Left ventricle myocardium superior (tissue), 1 donor: ENCODE data around the gene ZC2HC1C. TPM values are rescaled to one million over a fixed set of nuclear protein-coding genes. Genes with fewer than 3 reads are reported as not detected.
"Not testable (repeated sequence)": the region's sequence is repeated elsewhere in the genome, so short reads cannot be mapped to it uniquely, and the experiment has no call there.

Experiments used
- ATAC-seq: fragments of 200-7000 bp; cut with Tn5 transposase; one replicate; pipeline ENCODE4 v1.9.1; 2020; ENCODE audit warnings: mild to moderate bottlenecking, moderate library complexity
- DNase-seq: peaks from one replicate; pipeline ENCODE4 v3.0.0-alpha.2; 2020
- intact Hi-C: fragments of 100-400 bp; cut with micrococcal nuclease; formaldehyde crosslinking; loops from one replicate; pipeline ENCODE4 v1.11.0; 2022
- total RNA-seq: library from RNA; stranded (reverse); fragmentation: NEBNext Ultra II Directional; extraction: Animal tissue kit (Norgen Biotek cat#: 25700); gene quantifications from one replicate; pipeline ENCODE4 v1.2.1, GENCODE V29; 2021
- donor health status: DM: no; HTN: yes; CAD: no; lungs with severe emphysema.

The ZC2HC1C gene
- total RNA-seq, 1 donor from 2014 or later, result 14.0 TPM

GRCh38 chr14:75126679-75127473, 57.4 kb downstream of the ZC2HC1C start, which contains the start of gene NEK9:
NEK9 (minus strand) TSS chr14:75127048; CDS start chr14:75126921, 127 bp downstream.
- DNase-seq (peak; percentile 94), ATAC-seq (peak; percentile 96)
- intact Hi-C loops, result no loop called here

GRCh38 chr14:75127474-75127820, 58.0 kb downstream of the ZC2HC1C start:
- ATAC-seq, intact Hi-C loops, DNase-seq: not testable (repeated sequence)

- intact Hi-C loops, result no loop called here
- DNase-seq (no peak), ATAC-seq (no peak)
These were observed 58.6 kb downstream of the ZC2HC1C start for GRCh38 chr14:75127903-75128595.

- intact Hi-C loops, result no loop called here
- DNase-seq (no peak), ATAC-seq (no peak)
These were observed 59.2 kb downstream of the ZC2HC1C start for GRCh38 chr14:75128596-75128990.

Other genes with a start within 250 kb of the ZC2HC1C start
- not detected for gene PROX2, start 193.5 kb upstream of the ZC2HC1C start, total RNA-seq
- gene DLST, start 187.7 kb upstream of the ZC2HC1C start, total RNA-seq, result 241 TPM
- gene RPS6KL1, start 146.4 kb upstream of the ZC2HC1C start, total RNA-seq, result 18.6 TPM
- 4.9 TPM for gene PGF, start 114.0 kb upstream of the ZC2HC1C start, total RNA-seq
- gene EIF2B2, start 66.7 kb upstream of the ZC2HC1C start, total RNA-seq, result 34.5 TPM
- gene MLH3, start 18.2 kb upstream of the ZC2HC1C start, total RNA-seq, result 19.1 TPM
- gene ACYP1, start 5.6 kb upstream of the ZC2HC1C start, total RNA-seq, result 11.7 TPM
- 119 TPM for gene NEK9, start 57.4 kb downstream of the ZC2HC1C start, total RNA-seq
- gene TMED10, start 107.0 kb downstream of the ZC2HC1C start, total RNA-seq, result 266 TPM
- gene FOS, start 209.2 kb downstream of the ZC2HC1C start, total RNA-seq, result 25.4 TPM